ENCODE data around the gene MLXIPL. TPM values are rescaled to one million over a fixed set of nuclear protein-coding genes. Genes with fewer than 3 reads are reported as not detected.
"Not testable (repeated sequence)": the region's sequence is repeated elsewhere in the genome, so short reads cannot be mapped to it uniquely, and the experiment has no call there.

Gene MLXIPL
- total and polyA plus RNA-seq, 11 donors: 0.42 to 10.1 (median 2.0) TPM

GRCh38 chr7:73622527-73622908 lies 1.8 kb downstream of the MLXIPL start:
- no peak for DNase-seq
- WGBS, 4 donors: 26 to 32% (median 30%) methylated on average over 2 of the region's 2 CpGs
- no peak for TF ChIP-seq POLR2A (IDR thresholded peaks at IDR 0.05)
- ATAC-seq: no peak
- H3K9me3 ChIP-seq: no peaks in the 10 kb centered on the region
- intact Hi-C loops (cut with DNase I): no loop called here
- H3K27ac ChIP-seq: no peak overlapping the region
- H3K27me3 ChIP-seq: peaks cover 4 to 60% (median 38%) of the 10 kb centered on the region in 9 donors
- no peak overlapping the region for H3K4me3 ChIP-seq
- no peaks in the 10 kb centered on the region for H3K36me3 ChIP-seq
- peaks cover 0 to 21% (median 15%) of the 10 kb centered on the region in 12 donors for H3K4me1 ChIP-seq

- H3K4me1 ChIP-seq: peaks cover 0 to 21% (median 15%) of the 10 kb centered on the region in 12 donors
- DNase-seq (no peak), ATAC-seq (no peak)
- H3K27ac ChIP-seq: no peak overlapping the region
- intact Hi-C loops (cut with DNase I): no loop called here
- no peaks in the 10 kb centered on the region for H3K9me3 ChIP-seq
- no peak for TF ChIP-seq POLR2A (IDR thresholded peaks at IDR 0.05)
- TF ChIP-seq, protein P1, sequence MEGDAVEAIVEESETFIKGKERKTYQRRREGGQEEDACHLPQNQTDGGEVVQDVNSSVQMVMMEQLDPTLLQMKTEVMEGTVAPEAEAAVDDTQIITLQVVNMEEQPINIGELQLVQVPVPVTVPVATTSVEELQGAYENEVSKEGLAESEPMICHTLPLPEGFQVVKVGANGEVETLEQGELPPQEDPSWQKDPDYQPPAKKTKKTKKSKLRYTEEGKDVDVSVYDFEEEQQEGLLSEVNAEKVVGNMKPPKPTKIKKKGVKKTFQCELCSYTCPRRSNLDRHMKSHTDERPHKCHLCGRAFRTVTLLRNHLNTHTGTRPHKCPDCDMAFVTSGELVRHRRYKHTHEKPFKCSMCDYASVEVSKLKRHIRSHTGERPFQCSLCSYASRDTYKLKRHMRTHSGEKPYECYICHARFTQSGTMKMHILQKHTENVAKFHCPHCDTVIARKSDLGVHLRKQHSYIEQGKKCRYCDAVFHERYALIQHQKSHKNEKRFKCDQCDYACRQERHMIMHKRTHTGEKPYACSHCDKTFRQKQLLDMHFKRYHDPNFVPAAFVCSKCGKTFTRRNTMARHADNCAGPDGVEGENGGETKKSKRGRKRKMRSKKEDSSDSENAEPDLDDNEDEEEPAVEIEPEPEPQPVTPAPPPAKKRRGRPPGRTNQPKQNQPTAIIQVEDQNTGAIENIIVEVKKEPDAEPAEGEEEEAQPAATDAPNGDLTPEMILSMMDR (IDR thresholded peaks at IDR 0.05): no peak
- H3K4me3 ChIP-seq: no peak overlapping the region
- 53 to 60% (median 58%) methylated on average over 7 of the region's 7 CpGs for WGBS, 4 donors
- H3K36me3 ChIP-seq: no peaks in the 10 kb centered on the region
- peaks cover 4 to 53% (median 36%) of the 10 kb centered on the region in 9 donors for H3K27me3 ChIP-seq
Observed at GRCh38 chr7:73621168-73622063, 2.9 kb downstream of the MLXIPL start.

GRCh38 chr7:73619394-73619793 lies 4.9 kb downstream of the MLXIPL start:
- intact Hi-C loops (cut with DNase I); H3K36me3 ChIP-seq; H3K4me3 ChIP-seq; H3K27ac ChIP-seq; ATAC-seq; DNase-seq; H3K9me3 ChIP-seq: not testable (repeated sequence)
- H3K4me1 ChIP-seq: peaks cover 0 to 19% (median 14%) of the 10 kb centered on the region in 12 donors
- H3K27me3 ChIP-seq: peaks cover 4 to 46% (median 29%) of the 10 kb centered on the region in 9 donors
- WGBS, 4 donors: 84 to 86% (median 85%) methylated on average over 11 of the region's 11 CpGs

GRCh38 chr7:73618538-73618937 lies 5.8 kb downstream of the MLXIPL start:
- TF ChIP-seq, protein P1 (IDR thresholded peaks at IDR 0.05): no peak
- no peak for TF ChIP-seq POLR2A (IDR thresholded peaks at IDR 0.05)
- H3K4me3 ChIP-seq: no peak overlapping the region
- H3K27me3 ChIP-seq: peaks cover 0 to 43% (median 20%) of the 10 kb centered on the region in 9 donors
- WGBS, 4 donors: 48 to 72% (median 57%) methylated on average over 4 of the region's 4 CpGs
- intact Hi-C loops (cut with DNase I): no loop called here
- ATAC-seq (no peak), DNase-seq (no peak)
- no peaks in the 10 kb centered on the region for H3K36me3 ChIP-seq
- no peaks in the 10 kb centered on the region for H3K9me3 ChIP-seq
- no peak overlapping the region for H3K27ac ChIP-seq
- H3K4me1 ChIP-seq: peaks cover 0 to 12% (median 7%) of the 10 kb centered on the region in 12 donors

- H3K27me3 ChIP-seq: peaks cover 0 to 43% (median 10%) of the 10 kb centered on the region in 9 donors
- DNase-seq; H3K4me1 ChIP-seq; H3K36me3 ChIP-seq; H3K9me3 ChIP-seq; ATAC-seq; H3K27ac ChIP-seq; H3K4me3 ChIP-seq; intact Hi-C loops (cut with DNase I): not testable (repeated sequence)
- 90 to 96% (median 94%) methylated on average over 9 of the region's 9 CpGs for WGBS, 4 donors
Observed at GRCh38 chr7:73617520-73617919, 6.8 kb downstream of the MLXIPL start.
